GM20000 (cell line): Measurements from ENCODE around the gene ZDHHC7.

Experiments used
- DNase-seq: peaks from one replicate; pipeline ENCODE4 v3.0.0; 2012; ENCODE audit warnings: low spot score
- CTCF ChIP-seq: IDR thresholded peaks from 2 replicates; pipeline ENCODE4 v1.5.1; 2012; ENCODE audit warnings: mild to moderate bottlenecking, control low read depth; ENCODE audit errors: extremely low read depth, missing control alignments

The ZDHHC7 gene

GRCh38 chr16:84989749-84990620 lies 21.4 kb downstream of the ZDHHC7 start:
- TF ChIP-seq CTCF = no peak
- no peak for DNase-seq

GRCh38 chr16:84988328-84989080 lies 22.8 kb downstream of the ZDHHC7 start:
- no peak for DNase-seq
- no peak for TF ChIP-seq CTCF

GRCh38 chr16:84986879-84987278 lies 24.5 kb downstream of the ZDHHC7 start:
- no peak for DNase-seq
- TF ChIP-seq CTCF = no peak

- no peak for TF ChIP-seq CTCF
- no peak for DNase-seq
Measured at GRCh38 chr16:84986102-84986501, 25.2 kb downstream of the ZDHHC7 start.

GRCh38 chr16:84985079-84986065 lies 26.0 kb downstream of the ZDHHC7 start:
- DNase-seq = no peak
- no peak for TF ChIP-seq CTCF

- DNase-seq = no peak
- no peak for TF ChIP-seq CTCF
Measured at GRCh38 chr16:84982434-84982833, 28.9 kb downstream of the ZDHHC7 start.

GRCh38 chr16:84979516-84979915 lies 31.8 kb downstream of the ZDHHC7 start:
- DNase-seq = no peak
- no peak for TF ChIP-seq CTCF
